ENCODE data around the gene EMX1. TPM values are rescaled to one million over a fixed set of nuclear protein-coding genes. Genes with fewer than 3 reads are reported as not detected.

EMX1 gene
- total RNA-seq, 1 experiment from 2014 or later: not detected

- Histone ChIP-seq H3K27me3 (replicated peaks) (peaks cover 8% of the 10 kb centered on the region; the same call in 1 of the 2 replicates), H3K9me3 (replicated peaks) (no peaks in the 10 kb centered on the region), H3K4me1 (replicated peaks) (no peaks in the 10 kb centered on the region), H3K27ac (no peak overlapping the region), H3K36me3 (no peaks in the 10 kb centered on the region), H3K4me3 (no peak overlapping the region)
- DNase-seq (ENCODE audit: low read depth in 1 of 2, low spot score in 2 of 2): no peak
Observed at GRCh38 chr2:72934683-72935610, 17.6 kb downstream of the EMX1 start.

- Histone ChIP-seq H3K4me1 (replicated peaks) (peaks cover 5% of the 10 kb centered on the region), H3K27ac (no peak overlapping the region), H3K4me3 (no peak overlapping the region)
Observed at GRCh38 chr2:72935611-72935957, 18.3 kb downstream of the EMX1 start.

DNA sequence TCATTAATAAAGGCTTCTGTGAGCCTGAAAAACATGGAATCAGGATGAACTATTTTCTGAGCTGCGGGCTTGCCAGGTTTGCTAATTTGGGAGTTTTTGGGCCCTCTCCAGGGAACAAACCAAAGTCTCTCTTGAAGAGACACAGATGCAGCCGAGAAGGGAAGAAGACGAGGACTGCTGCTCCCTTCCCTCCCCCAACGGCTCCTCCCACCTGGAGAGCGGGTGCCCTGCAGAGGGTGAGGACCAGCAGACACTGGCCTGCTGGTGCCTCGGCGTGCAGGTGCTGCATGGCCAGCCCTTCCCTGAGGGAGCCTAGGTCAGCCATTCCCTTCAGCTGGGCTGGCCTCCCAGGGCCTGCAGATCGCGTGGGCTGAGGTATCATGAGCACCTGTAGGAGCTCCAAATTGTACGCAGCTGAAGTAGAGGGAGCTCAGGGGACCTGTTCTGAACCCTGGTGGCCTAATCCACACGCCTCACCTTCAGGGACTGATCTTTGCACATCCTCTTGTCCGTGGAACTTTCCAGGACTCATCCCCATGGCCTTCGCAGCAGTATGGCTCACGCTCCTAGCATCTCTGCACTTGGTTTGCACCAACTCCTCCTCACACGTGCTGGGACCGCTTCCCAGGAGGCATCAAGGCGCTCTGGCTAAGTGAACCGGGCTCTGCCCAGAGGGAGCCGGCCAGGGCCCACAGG lies 19.5 kb downstream of the EMX1 start:
- Histone ChIP-seq H3K9me3 (replicated peaks) (no peaks in the 10 kb centered on the region), H3K27ac (no peak overlapping the region), H3K4me3 (no peak overlapping the region), H3K4me1 (replicated peaks) (peaks cover 15% of the 10 kb centered on the region), H3K36me3 (no peaks in the 10 kb centered on the region), H3K27me3 (replicated peaks) (no peaks in the 10 kb centered on the region; the same call in 1 of the 2 replicates)
- DNase-seq (ENCODE audit: low read depth in 1 of 2, low spot score in 2 of 2): no peak

More at GRCh38 chr2:72935611-72935957, 18.3 kb downstream of the EMX1 start:
- DNase-seq (ENCODE audit: low read depth in 1 of 2, low spot score in 2 of 2): no peak
- Histone ChIP-seq H3K9me3 (replicated peaks) (no peaks in the 10 kb centered on the region), H3K36me3 (no peaks in the 10 kb centered on the region), H3K27me3 (replicated peaks) (peaks cover 1% of the 10 kb centered on the region; the same call in 1 of the 2 replicates)

DNA sequence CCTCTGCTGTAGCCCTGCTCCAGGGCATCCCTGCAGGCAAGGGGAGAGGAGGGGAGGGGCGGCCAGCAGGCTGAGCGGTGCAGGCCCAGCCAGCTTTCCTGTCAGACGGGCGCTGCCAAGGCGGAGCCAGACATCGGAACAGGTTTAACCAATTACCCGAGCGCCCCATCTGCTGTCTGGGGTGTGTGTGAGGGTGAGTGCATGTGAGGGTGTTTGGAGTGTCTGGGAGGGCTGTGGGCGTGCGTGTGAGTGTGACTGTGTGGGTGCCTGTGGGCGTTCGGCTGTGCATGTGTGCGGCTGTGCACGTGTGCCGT lies 20.0 kb downstream of the EMX1 start:
- DNase-seq (ENCODE audit: low read depth in 1 of 2, low spot score in 2 of 2): no peak
- peaks cover 15% of the 10 kb centered on the region for H3K4me1 ChIP-seq (replicated peaks)
- no peaks in the 10 kb centered on the region for H3K36me3 ChIP-seq
- no peak overlapping the region for H3K27ac ChIP-seq
- no peak overlapping the region for H3K4me3 ChIP-seq
- no peaks in the 10 kb centered on the region; the same call in 1 of the 2 replicates for H3K27me3 ChIP-seq (replicated peaks)
- no peaks in the 10 kb centered on the region for H3K9me3 ChIP-seq (replicated peaks)

GRCh38 chr2:72938455-72938854 lies 21.1 kb downstream of the EMX1 start:
- Histone ChIP-seq H3K27ac (no peak overlapping the region), H3K4me1 (replicated peaks) (peaks cover 15% of the 10 kb centered on the region), H3K27me3 (replicated peaks) (no peaks in the 10 kb centered on the region; the same call in 1 of the 2 replicates), H3K9me3 (replicated peaks) (no peaks in the 10 kb centered on the region), H3K4me3 (no peak overlapping the region), H3K36me3 (no peaks in the 10 kb centered on the region)
- no peak for DNase-seq (ENCODE audit: low read depth in 1 of 2, low spot score in 2 of 2)

DNA sequence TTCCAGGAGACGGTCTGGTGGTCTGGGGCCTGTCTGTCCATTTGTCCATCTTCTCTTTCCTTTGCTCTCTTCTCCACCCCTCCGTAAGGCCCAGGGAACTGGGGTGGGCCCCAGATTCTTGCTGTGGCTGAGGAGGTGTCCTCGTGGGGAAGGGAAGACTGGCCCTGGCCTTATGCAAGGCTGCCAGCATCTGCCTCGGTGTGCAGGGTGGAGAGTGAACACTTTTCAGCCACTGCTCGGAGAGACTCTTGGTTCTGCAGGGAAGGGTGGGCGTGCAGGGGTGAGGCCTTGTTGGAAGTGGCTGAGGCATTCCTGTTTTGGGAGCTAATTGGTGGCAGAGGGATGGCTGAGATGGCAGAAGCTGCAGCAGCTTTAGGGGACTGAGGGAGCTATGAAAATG lies 23.0 kb downstream of the EMX1 start:
- no peak for DNase-seq (ENCODE audit: low read depth in 1 of 2, low spot score in 2 of 2)
- H3K27ac ChIP-seq: no peak overlapping the region

DNA sequence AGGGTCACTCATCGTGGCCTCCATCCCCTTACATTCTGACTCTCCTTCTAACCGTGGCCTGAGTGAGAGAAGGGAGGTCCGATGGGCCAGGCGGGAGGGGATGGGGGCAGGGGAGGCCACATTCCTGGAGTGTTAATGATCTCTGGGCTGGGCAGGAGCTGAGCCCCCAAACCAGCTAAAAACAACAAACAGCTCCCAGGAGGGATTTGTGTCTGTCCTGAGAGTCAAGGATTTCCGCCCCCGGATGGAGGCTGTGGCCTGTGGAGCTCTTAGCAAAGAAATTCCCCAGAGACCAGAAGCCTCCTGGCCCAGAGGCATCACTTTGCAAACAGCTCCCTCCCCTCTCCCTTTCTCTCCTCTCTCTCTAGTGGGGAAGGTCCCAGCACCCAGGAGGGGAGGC lies 23.5 kb downstream of the EMX1 start:
- H3K27me3 ChIP-seq (replicated peaks): no peaks in the 10 kb centered on the region; the same call in 1 of the 2 replicates
- H3K4me1 ChIP-seq (replicated peaks): peaks cover 15% of the 10 kb centered on the region
- no peaks in the 10 kb centered on the region for H3K9me3 ChIP-seq (replicated peaks)
- no peak overlapping the region for H3K4me3 ChIP-seq
- no peak overlapping the region for H3K27ac ChIP-seq
- H3K36me3 ChIP-seq: no peaks in the 10 kb centered on the region
- peak; percentile 61 to 86 for DNase-seq (ENCODE audit: low read depth in 1 of 2, low spot score in 2 of 2)

More for the DNA sequence above, 23.0 kb downstream of the EMX1 start:
- Histone ChIP-seq H3K36me3 (no peaks in the 10 kb centered on the region), H3K4me1 (replicated peaks) (peaks cover 15% of the 10 kb centered on the region), H3K4me3 (no peak overlapping the region), H3K9me3 (replicated peaks) (no peaks in the 10 kb centered on the region), H3K27me3 (replicated peaks) (no peaks in the 10 kb centered on the region; the same call in 1 of the 2 replicates)

DNA sequence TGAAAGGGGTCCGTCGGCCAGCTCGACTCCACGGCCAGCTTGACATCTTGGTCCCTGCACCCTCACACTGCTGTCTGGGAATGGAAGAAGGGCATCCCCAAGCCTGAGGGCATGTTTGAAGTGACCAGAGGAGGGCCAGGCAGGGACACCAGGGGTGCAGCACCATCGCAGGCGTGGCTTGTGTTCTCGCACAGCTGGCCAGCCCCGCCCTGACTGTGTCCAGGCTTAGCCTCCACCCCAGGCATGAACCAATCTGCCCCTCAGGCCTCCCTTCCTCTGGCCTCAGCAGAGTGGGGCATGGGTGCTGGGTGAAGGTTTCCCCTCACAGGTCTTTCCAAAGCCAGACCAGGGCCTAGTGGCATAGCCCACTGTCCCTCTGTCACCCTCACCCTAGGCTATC lies 25.0 kb downstream of the EMX1 start:
- Histone ChIP-seq H3K27ac (no peak overlapping the region), H3K9me3 (replicated peaks) (no peaks in the 10 kb centered on the region)

DNA sequence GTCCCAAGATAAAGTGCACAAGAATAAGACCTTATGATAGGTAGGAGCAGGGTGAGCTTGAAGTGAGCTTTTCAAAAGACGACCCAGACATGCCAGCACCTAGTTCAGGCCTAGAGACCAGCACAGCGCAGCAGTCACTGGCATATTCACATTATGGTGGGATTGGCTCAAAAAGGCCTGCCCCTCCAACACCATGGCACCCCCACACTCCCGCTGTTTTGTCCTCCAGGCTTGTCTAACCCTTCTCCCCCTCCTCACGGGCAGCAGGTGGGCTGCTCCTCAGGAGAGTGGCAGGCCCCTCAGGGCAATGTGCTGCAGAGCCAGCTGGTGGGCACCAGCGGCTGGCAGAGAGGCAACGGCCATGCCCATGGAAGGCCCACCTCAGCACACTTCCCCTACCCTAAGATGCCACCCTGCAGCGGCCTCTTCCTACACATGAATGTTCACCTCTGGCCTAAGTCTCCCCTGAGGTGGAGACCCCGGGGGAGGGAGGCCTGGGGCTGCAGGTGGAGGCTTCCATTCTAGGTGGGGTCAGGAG lies 25.6 kb downstream of the EMX1 start:
- no peak for DNase-seq (ENCODE audit: low read depth in 1 of 2, low spot score in 2 of 2)
- Histone ChIP-seq H3K4me1 (replicated peaks) (peaks cover 15% of the 10 kb centered on the region), H3K4me3 (no peak overlapping the region), H3K27ac (no peak overlapping the region), H3K36me3 (no peaks in the 10 kb centered on the region), H3K27me3 (replicated peaks) (no peaks in the 10 kb centered on the region), H3K9me3 (replicated peaks) (no peaks in the 10 kb centered on the region)

More for the DNA sequence above, 25.0 kb downstream of the EMX1 start:
- H3K4me1 ChIP-seq (replicated peaks): peaks cover 15% of the 10 kb centered on the region
- H3K27me3 ChIP-seq (replicated peaks): no peaks in the 10 kb centered on the region
- H3K4me3 ChIP-seq: no peak overlapping the region
- no peak for DNase-seq (ENCODE audit: low read depth in 1 of 2, low spot score in 2 of 2)
- H3K36me3 ChIP-seq: no peaks in the 10 kb centered on the region

- H3K4me3 ChIP-seq: no peak overlapping the region
- H3K9me3 ChIP-seq (replicated peaks): no peaks in the 10 kb centered on the region
- no peaks in the 10 kb centered on the region for H3K27me3 ChIP-seq (replicated peaks)
- DNase-seq (ENCODE audit: low read depth in 1 of 2, low spot score in 2 of 2): no peak
- no peaks in the 10 kb centered on the region for H3K36me3 ChIP-seq
- H3K27ac ChIP-seq: no peak overlapping the region
- peaks cover 15% of the 10 kb centered on the region for H3K4me1 ChIP-seq (replicated peaks)
Observed at GRCh38 chr2:72943540-72944395, 26.4 kb downstream of the EMX1 start.

GRCh38 chr2:72944804-72945449 lies 27.6 kb downstream of the EMX1 start:
- no peak for DNase-seq (ENCODE audit: low read depth in 1 of 2, low spot score in 2 of 2)
- Histone ChIP-seq H3K36me3 (no peaks in the 10 kb centered on the region), H3K4me1 (replicated peaks) (peaks cover 15% of the 10 kb centered on the region)

GRCh38 chr2:72945450-72946019 lies 28.2 kb downstream of the EMX1 start:
- H3K27me3 ChIP-seq (replicated peaks): no peaks in the 10 kb centered on the region
- DNase-seq (ENCODE audit: low read depth in 1 of 2, low spot score in 2 of 2): no peak
- no peaks in the 10 kb centered on the region for H3K36me3 ChIP-seq
- peaks cover 11% of the 10 kb centered on the region for H3K4me1 ChIP-seq (replicated peaks)
- H3K4me3 ChIP-seq: no peak overlapping the region
- H3K9me3 ChIP-seq (replicated peaks): no peaks in the 10 kb centered on the region
- no peak overlapping the region for H3K27ac ChIP-seq

More at GRCh38 chr2:72944804-72945449, 27.6 kb downstream of the EMX1 start:
- Histone ChIP-seq H3K27ac (no peak overlapping the region), H3K4me3 (no peak overlapping the region), H3K9me3 (replicated peaks) (no peaks in the 10 kb centered on the region), H3K27me3 (replicated peaks) (no peaks in the 10 kb centered on the region)

DNA sequence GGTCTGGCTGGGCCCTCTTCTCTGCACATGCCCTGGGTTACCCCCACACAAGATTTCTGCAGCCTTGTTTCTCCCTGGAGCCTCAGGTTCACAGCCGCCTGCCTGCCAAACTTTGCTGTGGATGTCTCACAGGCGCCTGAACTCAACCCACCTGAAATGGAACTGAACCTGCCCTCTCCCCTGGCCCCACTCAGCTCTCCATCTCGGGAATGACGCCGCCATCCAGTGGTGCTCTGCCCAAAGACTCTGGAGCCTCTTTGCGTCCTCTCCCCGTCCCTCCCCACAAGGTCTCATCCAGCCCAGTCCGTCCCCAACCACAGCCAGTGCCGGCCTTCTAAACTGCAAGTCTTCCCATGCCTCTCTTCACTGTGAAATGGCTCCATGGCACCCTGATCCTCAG lies 29.1 kb downstream of the EMX1 start:
- H3K4me3 ChIP-seq: no peak overlapping the region
- H3K9me3 ChIP-seq (replicated peaks): no peaks in the 10 kb centered on the region
- no peak for DNase-seq (ENCODE audit: low read depth in 1 of 2, low spot score in 2 of 2)
- no peak overlapping the region for H3K27ac ChIP-seq
- H3K27me3 ChIP-seq (replicated peaks): no peaks in the 10 kb centered on the region
- no peaks in the 10 kb centered on the region for H3K36me3 ChIP-seq
- H3K4me1 ChIP-seq (replicated peaks): peaks cover 2% of the 10 kb centered on the region
